ENCODE data around the gene WDR41. TPM values are rescaled to one million over a fixed set of nuclear protein-coding genes. Genes with fewer than 3 reads are reported as not detected.

WDR41 gene
- polyA plus RNA-seq, 1 donor from 2014 or later, result 87.6 TPM

DNA sequence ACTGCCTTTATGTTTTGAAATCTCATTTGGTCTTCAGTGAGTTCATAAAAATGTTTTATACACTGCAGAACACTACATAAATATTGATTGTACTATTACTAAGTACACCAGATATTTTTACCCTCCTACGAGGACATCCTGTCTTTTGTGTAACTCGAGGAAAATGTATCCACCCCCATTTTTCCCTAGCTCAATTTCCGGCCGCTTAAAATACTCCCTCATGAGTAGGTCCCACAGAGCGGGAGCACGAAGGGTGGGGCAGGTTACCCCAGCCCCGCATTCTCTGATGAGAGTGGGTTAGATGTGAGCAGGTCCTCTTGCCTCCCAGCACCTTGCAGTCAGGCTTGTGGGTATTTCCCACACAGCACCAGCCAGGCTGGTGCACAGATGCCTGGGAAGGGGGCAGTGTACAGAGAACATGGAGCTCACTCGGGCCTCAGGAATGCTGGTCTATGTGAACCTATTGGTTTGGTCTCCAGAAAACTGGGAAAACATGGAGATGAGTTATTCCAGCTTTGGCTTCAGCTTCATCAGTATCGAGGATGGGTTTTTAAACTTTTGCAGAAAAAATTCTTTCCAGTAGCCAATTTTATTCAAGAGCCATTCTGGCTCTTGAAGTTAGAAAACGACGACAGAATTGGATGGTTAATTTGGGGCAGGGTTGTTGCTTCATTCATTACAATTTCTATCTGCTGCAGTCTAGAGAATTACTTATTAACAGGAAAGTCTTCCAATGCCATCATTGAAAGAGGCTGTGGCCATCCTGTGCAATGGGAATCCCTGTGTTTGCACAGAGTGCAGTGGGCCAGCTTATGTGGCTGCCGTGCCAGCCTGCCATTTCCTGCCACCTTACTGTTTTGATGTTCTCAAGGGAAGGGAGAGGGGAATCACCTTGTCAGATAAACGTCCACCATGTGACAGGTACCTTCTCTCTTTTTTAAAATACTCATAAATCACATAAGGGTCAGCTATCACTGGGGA is 73.2 kb downstream of the WDR41 start:
- no peaks in the 10 kb centered on the region for H3K36me3 ChIP-seq (ENCODE audit: insufficient read depth, low read length)
- H4K20me1 ChIP-seq (ENCODE audit: insufficient read depth), result no peaks in the 10 kb centered on the region
- no peak overlapping the region for H3K4me3 ChIP-seq (ENCODE audit: low read length)
- H3F3A ChIP-seq (ENCODE audit: insufficient read depth, low read length, poor library complexity, severe bottlenecking), result no peaks in the 10 kb centered on the region
- TF ChIP-seq EP300 (conservative IDR thresholded peaks at IDR 0.05; ENCODE audit: poor library complexity, severe bottlenecking) (no peak), POLR2AphosphoS5 (IDR thresholded peaks at IDR 0.05) (no peak), RAD21 (conservative IDR thresholded peaks at IDR 0.05) (no peak), REST (IDR thresholded peaks at IDR 0.05; ENCODE audit: borderline replicate concordance) (no peak), MXI1 (conservative IDR thresholded peaks at IDR 0.05; ENCODE audit: poor library complexity, severe bottlenecking) (no peak), EZH2 (IDR thresholded peaks at IDR 0.05; ENCODE audit: borderline replicate concordance, insufficient read depth, low read length, poor library complexity, severe bottlenecking) (no peak), TAF1 (IDR thresholded peaks at IDR 0.05; ENCODE audit: low read depth) (no peak), SMC3 (conservative IDR thresholded peaks at IDR 0.05; ENCODE audit: poor library complexity) (no peak)
- TF ChIP-seq, protein P1, sequence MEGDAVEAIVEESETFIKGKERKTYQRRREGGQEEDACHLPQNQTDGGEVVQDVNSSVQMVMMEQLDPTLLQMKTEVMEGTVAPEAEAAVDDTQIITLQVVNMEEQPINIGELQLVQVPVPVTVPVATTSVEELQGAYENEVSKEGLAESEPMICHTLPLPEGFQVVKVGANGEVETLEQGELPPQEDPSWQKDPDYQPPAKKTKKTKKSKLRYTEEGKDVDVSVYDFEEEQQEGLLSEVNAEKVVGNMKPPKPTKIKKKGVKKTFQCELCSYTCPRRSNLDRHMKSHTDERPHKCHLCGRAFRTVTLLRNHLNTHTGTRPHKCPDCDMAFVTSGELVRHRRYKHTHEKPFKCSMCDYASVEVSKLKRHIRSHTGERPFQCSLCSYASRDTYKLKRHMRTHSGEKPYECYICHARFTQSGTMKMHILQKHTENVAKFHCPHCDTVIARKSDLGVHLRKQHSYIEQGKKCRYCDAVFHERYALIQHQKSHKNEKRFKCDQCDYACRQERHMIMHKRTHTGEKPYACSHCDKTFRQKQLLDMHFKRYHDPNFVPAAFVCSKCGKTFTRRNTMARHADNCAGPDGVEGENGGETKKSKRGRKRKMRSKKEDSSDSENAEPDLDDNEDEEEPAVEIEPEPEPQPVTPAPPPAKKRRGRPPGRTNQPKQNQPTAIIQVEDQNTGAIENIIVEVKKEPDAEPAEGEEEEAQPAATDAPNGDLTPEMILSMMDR (IDR thresholded peaks at IDR 0.05; ENCODE audit: poor library complexity, severe bottlenecking), result no peak
- H3K9me3 ChIP-seq (ENCODE audit: low read length), result no peaks in the 10 kb centered on the region
- no peaks in the 10 kb centered on the region for H3K79me2 ChIP-seq (replicated peaks; ENCODE audit: insufficient read depth, low read length)
- no peak overlapping the region for H2AFZ ChIP-seq (ENCODE audit: low read depth, low read length)
- no peak overlapping the region for H3K4me2 ChIP-seq (ENCODE audit: low read length)
- no peak overlapping the region for H3K9ac ChIP-seq (ENCODE audit: low read length)
- no peak overlapping the region for H3K27ac ChIP-seq (ENCODE audit: low read length)
- no peaks in the 10 kb centered on the region for H3K27me3 ChIP-seq (ENCODE audit: insufficient read depth, low read depth, low read length)
- H3K9me2 ChIP-seq (ENCODE audit: insufficient read depth, low read length), result no peaks in the 10 kb centered on the region

GRCh38 chr5:77418162-77418561 is 74.0 kb downstream of the WDR41 start:
- Histone ChIP-seq H3K79me2 (replicated peaks; ENCODE audit: insufficient read depth, low read length) (no peaks in the 10 kb centered on the region), H3K9me3 (ENCODE audit: low read length) (no peaks in the 10 kb centered on the region), H2AFZ (ENCODE audit: low read depth, low read length) (no peak overlapping the region), H3K36me3 (ENCODE audit: insufficient read depth, low read length) (no peaks in the 10 kb centered on the region), H3K27me3 (ENCODE audit: insufficient read depth, low read depth, low read length) (no peaks in the 10 kb centered on the region), H3K9me2 (ENCODE audit: insufficient read depth, low read length) (no peaks in the 10 kb centered on the region), H3K27ac (ENCODE audit: low read length) (no peak overlapping the region), H3K4me3 (ENCODE audit: low read length) (no peak overlapping the region), H4K20me1 (ENCODE audit: insufficient read depth) (no peaks in the 10 kb centered on the region), H3K4me2 (ENCODE audit: low read length) (no peak overlapping the region), H3K9ac (ENCODE audit: low read length) (no peak overlapping the region), H3F3A (ENCODE audit: insufficient read depth, low read length, poor library complexity, severe bottlenecking) (no peaks in the 10 kb centered on the region)
- TF ChIP-seq REST (IDR thresholded peaks at IDR 0.05; ENCODE audit: borderline replicate concordance) (no peak), EZH2 (IDR thresholded peaks at IDR 0.05; ENCODE audit: borderline replicate concordance, insufficient read depth, low read length, poor library complexity, severe bottlenecking) (no peak), SMC3 (conservative IDR thresholded peaks at IDR 0.05; ENCODE audit: poor library complexity) (no peak), EP300 (conservative IDR thresholded peaks at IDR 0.05; ENCODE audit: poor library complexity, severe bottlenecking) (no peak), POLR2AphosphoS5 (IDR thresholded peaks at IDR 0.05) (no peak), MXI1 (conservative IDR thresholded peaks at IDR 0.05; ENCODE audit: poor library complexity, severe bottlenecking) (no peak)
